NCI-H1417 treated with DMSO at 0.1 percent for 48 hours (cell line): Measurements from ENCODE around the gene HDAC4.

ENCODE experiments used
- DNase-seq: peaks from one replicate; lab custom pipeline; 2025; lab: John Stamatoyannopoulos, UW

HDAC4 gene

DNA sequence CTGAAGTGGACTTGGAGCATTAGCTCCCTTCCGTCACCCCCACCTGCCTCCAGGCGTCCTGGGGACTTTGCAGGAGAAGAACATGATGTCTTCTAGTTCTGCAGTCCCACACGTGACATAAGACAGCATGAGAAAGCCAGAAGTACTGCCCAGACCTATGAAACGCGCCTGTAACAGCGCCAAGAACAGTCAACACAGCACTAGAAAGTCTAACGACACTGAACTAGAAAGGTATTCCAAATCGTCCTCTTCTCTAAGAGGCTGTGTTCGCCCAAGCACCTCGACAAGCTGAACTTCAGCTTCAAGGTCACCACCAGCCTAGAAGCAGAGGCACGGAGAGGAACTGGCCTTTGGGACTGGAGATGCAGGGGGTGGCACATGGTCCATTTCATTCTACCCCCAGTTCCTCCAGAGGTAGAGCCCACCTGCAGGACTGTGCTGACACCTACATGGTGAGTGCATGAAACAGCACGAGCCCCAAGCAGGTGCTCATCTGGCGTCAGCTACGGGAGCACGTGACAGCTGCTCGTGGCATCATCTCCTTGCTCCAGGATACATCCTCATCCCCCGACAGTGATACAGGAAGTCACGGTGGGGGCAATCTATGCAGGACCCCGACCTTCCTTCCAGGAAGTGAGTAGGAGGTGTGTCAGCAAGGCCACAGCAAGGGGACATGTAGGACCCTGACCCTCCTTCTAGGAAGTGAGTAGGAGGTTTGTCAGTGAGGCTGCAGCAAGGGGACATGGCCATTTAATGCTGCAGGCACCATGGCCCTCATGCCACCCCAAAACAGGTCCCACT is 3.7 kb downstream of the HDAC4 start:
- no peak for DNase-seq

GRCh38 chr2:239395524-239395923 is 5.3 kb downstream of the HDAC4 start:
- DNase-seq: no peak

- no peak for DNase-seq
These were observed 5.8 kb downstream of the HDAC4 start for GRCh38 chr2:239394978-239395377.

- no peak for DNase-seq
These were observed 6.4 kb downstream of the HDAC4 start for GRCh38 chr2:239394346-239394945.

- no peak for DNase-seq
These were observed 6.9 kb downstream of the HDAC4 start for GRCh38 chr2:239393941-239394340.

- no peak for DNase-seq
These were observed 7.4 kb downstream of the HDAC4 start for GRCh38 chr2:239393388-239393940.

GRCh38 chr2:239392688-239393387 is 8.0 kb downstream of the HDAC4 start:
- no peak for DNase-seq

DNA sequence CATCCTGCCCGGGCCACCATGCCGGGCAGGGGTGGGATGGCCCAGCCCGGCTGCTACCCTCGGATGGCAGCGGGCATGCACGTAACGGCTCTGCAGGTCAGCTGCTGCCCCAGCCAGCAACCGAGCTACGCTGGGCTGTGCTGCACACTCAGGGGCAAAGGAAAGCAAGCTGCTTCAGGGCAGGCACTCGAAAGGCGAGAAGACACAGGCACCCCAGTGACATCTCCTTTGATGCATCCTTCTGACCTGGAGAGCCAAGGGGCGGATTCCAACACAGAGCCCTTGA is 8.8 kb downstream of the HDAC4 start:
- no peak for DNase-seq

DNA sequence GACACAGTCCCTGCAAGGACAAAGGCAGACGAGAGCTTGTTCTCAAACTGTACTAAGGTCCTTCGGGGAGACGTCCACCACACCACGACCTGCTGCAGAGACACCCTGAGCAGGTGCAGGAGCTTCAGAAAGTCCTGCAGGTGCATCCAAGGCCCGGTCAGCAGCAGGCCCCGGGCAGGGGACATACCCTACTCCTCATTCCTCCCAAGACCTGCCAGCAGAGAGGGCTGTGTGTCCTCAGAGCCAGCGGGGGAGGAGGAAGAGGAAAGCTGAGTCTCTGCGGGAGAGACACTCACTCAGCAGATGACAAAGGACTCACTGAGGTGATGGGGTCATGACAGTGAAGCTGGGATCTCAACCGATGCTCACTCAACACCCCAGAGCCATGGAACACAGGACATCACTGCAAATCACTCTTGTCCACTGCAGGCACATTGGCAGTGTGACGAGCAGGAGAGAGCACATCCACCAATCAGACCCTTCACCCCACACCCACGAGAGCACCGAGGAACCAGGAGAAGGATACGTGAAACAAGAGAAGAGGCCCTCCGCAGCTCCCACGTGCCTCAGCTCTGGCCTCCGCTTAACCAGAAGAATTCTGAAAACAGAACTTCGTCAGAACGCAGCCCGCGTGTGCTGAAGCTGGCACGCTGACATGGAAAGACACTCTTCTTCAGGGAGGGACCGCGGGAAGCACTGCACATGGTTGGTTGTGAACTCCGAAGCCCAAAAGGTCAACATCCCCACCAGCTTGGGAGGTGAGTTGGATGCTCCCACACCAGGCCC is 9.3 kb downstream of the HDAC4 start:
- no peak for DNase-seq

DNA sequence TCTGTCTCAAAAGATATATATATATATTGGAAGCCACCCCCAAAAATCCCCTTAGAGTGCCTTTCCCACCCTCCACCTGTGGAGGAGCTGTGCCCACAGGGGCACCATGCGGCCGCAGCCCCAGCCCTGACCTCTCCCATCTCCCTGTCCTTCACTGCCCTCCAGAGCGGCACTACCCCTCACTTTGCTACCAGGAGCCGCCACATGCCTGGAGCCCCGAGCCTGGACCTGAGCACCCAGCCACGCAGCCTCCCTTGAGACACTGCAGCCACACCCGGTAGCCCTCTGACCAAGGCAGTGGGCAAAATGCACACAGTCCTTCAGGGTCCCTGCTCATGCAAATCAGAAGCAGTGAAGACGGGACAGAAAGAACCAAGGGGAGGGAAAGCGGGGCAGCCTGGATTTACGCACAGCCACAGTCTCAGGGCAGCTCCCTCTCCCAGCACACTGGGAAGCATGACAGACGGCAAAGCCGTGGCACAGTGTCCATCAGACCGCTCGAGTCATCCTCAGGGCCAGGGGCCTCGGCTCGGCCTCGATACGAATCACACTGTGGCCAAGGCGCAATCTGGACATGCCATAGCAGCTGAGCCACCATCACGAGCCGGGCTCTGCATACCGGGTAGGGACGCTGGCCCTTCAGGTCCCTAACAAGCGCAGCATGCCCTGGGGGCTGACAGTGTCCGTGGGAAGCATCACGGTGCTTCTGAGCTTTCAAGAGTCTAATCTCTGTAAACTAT is 10.1 kb downstream of the HDAC4 start:
- no peak for DNase-seq

- DNase-seq: no peak
These were observed 11.1 kb downstream of the HDAC4 start for GRCh38 chr2:239389414-239390329.

DNA sequence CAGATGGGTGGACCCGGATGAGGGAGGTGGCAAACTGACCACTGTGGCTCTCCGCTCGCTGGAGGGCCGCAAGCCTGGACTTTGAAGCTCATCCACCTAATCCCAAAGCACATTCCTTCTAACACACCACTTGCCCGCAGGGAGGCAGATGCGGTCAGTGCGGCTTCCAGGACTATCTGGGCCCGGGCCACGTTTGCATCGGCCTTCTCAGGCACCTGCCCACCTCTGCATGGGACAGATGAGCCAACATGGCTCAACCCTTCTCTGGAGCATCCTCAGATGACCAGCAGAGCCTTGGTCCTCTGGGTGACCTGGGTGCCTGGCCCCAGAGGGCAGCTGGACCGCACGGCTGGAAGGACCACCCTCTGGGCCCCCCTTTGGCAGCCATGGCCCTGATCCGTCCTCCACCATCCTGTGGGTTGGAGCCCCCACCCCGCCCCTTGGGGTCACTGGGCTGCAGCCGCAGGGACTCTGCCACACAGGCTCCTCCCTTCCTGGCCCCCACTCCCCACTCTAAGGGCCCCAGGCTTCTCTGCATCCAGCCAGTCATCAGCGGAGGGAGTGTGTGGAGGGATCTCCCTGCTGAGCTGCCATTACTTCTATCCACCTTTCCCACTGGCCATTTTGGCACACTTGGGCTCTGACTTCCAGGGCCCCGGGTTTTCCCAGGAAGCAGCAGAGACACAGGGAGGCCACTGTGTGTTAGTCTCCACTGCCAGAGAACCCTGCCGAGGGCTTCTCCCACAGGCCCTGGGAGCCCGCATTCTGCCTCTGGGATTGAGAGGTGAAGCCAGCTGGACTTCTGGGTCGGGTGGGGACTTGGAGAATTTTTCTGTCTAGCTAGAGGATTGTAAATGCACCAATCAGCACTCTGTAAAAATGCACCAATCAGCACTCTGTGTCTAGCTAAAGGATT is 12.3 kb downstream of the HDAC4 start:
- no peak for DNase-seq

DNA sequence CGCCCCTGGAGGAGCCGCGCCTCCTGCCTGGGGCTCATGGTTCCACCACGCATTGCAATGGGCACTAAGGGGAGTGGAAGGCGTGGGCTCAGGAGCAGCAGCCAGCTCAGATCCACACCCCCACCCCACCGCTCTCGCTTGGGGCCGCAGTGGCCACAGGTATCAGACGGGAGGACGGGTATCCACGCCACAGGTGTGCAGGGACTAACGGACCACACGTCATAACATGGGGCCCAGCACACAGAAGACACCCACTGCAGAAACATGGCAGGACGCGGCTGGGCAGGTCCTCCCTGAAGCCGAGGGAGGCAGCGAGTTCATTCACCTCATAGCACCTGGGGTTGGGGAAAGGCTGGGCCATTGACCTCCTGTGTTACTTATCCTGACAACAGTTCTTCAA is 13.0 kb downstream of the HDAC4 start:
- no peak for DNase-seq

GRCh38 chr2:239386872-239387445 is 13.9 kb downstream of the HDAC4 start:
- DNase-seq: no peak

- DNase-seq: no peak
These were observed 14.7 kb downstream of the HDAC4 start for GRCh38 chr2:239386001-239386670.

DNA sequence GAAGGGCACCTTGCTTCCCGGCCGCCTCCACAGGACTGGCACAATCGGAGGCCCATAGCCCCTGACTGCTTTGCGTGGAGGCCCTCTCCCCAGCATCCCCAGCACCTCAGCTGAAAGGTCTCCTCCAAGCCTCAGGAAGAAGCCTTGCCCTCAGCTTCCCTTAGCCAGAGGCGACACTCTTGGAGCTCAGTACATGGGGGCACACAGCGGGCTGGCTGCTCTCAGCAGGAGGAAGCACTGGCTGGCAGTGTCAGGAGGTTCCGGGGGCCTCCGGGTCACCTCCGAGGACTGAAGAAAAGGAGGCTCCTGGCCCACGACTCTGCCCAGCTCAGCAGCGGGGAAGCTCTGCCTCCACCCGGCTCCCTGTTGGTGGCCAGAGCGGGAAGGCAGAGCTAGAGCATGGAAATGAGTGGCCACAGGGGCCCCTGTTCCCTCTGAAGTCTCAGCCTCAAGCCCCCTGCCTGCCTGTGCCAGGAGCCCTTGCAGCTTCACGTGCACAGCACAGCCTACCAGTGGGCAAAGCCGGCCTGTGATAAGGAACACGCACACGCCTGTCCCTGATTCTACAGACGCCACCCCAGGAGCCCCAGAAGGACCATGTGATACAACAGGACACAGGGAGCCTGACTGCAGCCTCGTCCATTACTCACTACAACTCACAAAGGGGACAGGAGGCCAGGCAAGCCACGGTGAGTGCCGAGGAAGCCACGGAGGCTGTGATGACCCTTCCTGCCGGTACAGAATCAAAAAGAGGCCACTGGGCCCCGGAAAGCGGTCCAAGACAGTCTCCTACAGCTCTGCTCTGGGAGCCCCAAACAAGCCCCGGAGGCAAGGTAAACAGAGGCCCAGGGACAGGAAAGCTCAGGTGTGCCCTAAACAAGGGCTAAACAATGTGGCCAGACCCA is 15.5 kb downstream of the HDAC4 start:
- no peak for DNase-seq

DNA sequence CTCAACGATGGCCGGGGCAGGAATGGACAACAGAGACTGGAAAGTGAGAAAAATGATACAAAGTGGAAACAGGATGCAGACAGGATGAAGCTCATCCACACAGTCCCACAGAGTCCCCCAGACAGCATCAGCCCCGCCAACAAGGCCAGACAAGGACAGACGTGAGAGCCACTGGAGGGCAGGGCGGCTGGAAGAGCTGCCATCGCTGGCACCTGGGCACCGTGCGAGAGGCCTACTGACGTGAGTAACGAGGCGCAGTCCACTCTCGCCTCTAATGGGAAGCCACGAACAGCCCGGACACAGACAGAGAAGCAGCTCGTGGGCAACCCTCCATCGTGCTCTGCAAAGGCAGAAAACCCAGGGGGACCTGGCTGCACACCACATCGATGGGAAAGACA is 17.1 kb downstream of the HDAC4 start:
- DNase-seq: no peak
